ENCODE results near the gene KATNAL1. TPM values are rescaled to one million over a fixed set of nuclear protein-coding genes. Genes with fewer than 3 reads are reported as not detected.

Gene KATNAL1
- polyA plus RNA-seq, 1 of the 3 experiments (the other 2 are of a cell fraction): 5.1 TPM

- TF ChIP-seq MEF2A (IDR thresholded peaks at IDR 0.05; ENCODE audit: borderline replicate concordance, low read depth) (no peak), RCOR1 (IDR thresholded peaks at IDR 0.05; ENCODE audit: low read length) (no peak), CTCF (IDR thresholded peaks at IDR 0.05) (no peak), NFIC (IDR thresholded peaks at IDR 0.05; ENCODE audit: borderline replicate concordance) (no peak)
Observed at GRCh38 chr13:30323524-30323923, 16.2 kb upstream of the KATNAL1 start (continued).

GRCh38 chr13:30322428-30322827 is 15.1 kb upstream of the KATNAL1 start:
- no peak overlapping the region for H3K9ac ChIP-seq
- CTCF ChIA-PET: interaction anchor here (0.9 to 1.4 kb wide), 3 partner anchors 15 to 210 kb away, joined by 3 read pairs; partner anchors contain the start of gene KATNAL1
- POLR2A ChIA-PET: no interaction called here

GRCh38 chr13:30321256-30321655 is 13.9 kb upstream of the KATNAL1 start:
- ChIA-PET CTCF (interaction anchor here (1.1 to 1.4 kb wide), 2 partner anchors 14 to 189 kb away, joined by 3 read pairs; partner anchors contain the start of gene KATNAL1), POLR2A (no interaction called here)
- Histone ChIP-seq H3K4me3 (ENCODE audit: low read depth in 2 of 2, low read length in 1 of 2) (no peak overlapping the region), H3K9me2 (no peaks in the 10 kb centered on the region), H3K9ac (no peak overlapping the region), H3K36me3 (replicated peaks in 1 of 2; ENCODE audit: control insufficient read depth in 1 of 2, insufficient read depth in 2 of 2, low read length in 1 of 2) (peaks cover 0 to 2% of the 10 kb centered on the region in 2 experiments), H3F3A (replicated peaks; ENCODE audit: insufficient read depth) (no peaks in the 10 kb centered on the region), H4K20me1 (ENCODE audit: insufficient read depth) (no peaks in the 10 kb centered on the region), H3K79me2 (ENCODE audit: insufficient read depth) (no peaks in the 10 kb centered on the region), H3K9me3 (no peaks in the 10 kb centered on the region), H3K27me3 (ENCODE audit: insufficient read depth) (no peaks in the 10 kb centered on the region), H3K4me1 (ENCODE audit: control insufficient read depth in 1 of 2, insufficient read depth in 2 of 2, low read depth in 1 of 2, low read length in 1 of 2) (no peaks in the 10 kb centered on the region; a peak in 1 of 4 replicates), H3K27ac (ENCODE audit: low read depth in 2 of 2, low read length in 1 of 2) (no peak overlapping the region), H3K4me2 (no peak overlapping the region), H2AFZ (ENCODE audit: low read depth) (no peak overlapping the region)
- 100% methylated on average over 3 of the region's 3 CpGs for WGBS (ENCODE audit: low lambda C conversion rate)
- DNase-seq: no peak
- TF ChIP-seq GATA2 (CRISPR knock-in tag; IDR thresholded peaks at IDR 0.05) (no peak), JUND (IDR thresholded peaks at IDR 0.05) (no peak), RXRA (IDR thresholded peaks at IDR 0.05; ENCODE audit: borderline replicate concordance, low read depth) (no peak), IRF3 (IDR thresholded peaks at IDR 0.05; ENCODE audit: low read depth, low read length) (no peak), FOSL2 (IDR thresholded peaks at IDR 0.05; ENCODE audit: borderline replicate concordance, low read depth) (no peak), YY1 (IDR thresholded peaks at IDR 0.05; ENCODE audit: low read depth) (no peak), TCF12 (IDR thresholded peaks at IDR 0.05) (no peak), FOXJ3 (CRISPR knock-in tag; IDR thresholded peaks at IDR 0.05) (no peak), NFIC (IDR thresholded peaks at IDR 0.05; ENCODE audit: borderline replicate concordance) (no peak), TEAD4 (IDR thresholded peaks at IDR 0.05; ENCODE audit: borderline replicate concordance, insufficient read depth) (no peak), TAF1 (IDR thresholded peaks at IDR 0.05; ENCODE audit: borderline replicate concordance, low read depth, low read length) (no peak), SMC3 (IDR thresholded peaks at IDR 0.05; ENCODE audit: low read depth, low read length) (no peak), FOXM1 (IDR thresholded peaks at IDR 0.05; ENCODE audit: low read depth) (no peak), RFX5 (IDR thresholded peaks at IDR 0.05; ENCODE audit: low read length) (no peak), REST (IDR thresholded peaks at IDR 0.05; ENCODE audit: low read depth, low read length) (no peak), USF2 (IDR thresholded peaks at IDR 0.05; ENCODE audit: borderline replicate concordance, low read depth, low read length) (no peak)

More at GRCh38 chr13:30322428-30322827, 15.1 kb upstream of the KATNAL1 start:
- Histone ChIP-seq H3K27me3 (ENCODE audit: insufficient read depth) (no peaks in the 10 kb centered on the region), H3K79me2 (ENCODE audit: insufficient read depth) (no peaks in the 10 kb centered on the region), H3K4me1 (ENCODE audit: control insufficient read depth in 1 of 2, insufficient read depth in 2 of 2, low read depth in 1 of 2, low read length in 1 of 2) (no peaks in the 10 kb centered on the region; a peak in 1 of 4 replicates), H3K36me3 (replicated peaks in 1 of 2; ENCODE audit: control insufficient read depth in 1 of 2, insufficient read depth in 2 of 2, low read length in 1 of 2) (peaks cover 0 to 2% of the 10 kb centered on the region in 2 experiments), H3K27ac (ENCODE audit: low read depth in 2 of 2, low read length in 1 of 2) (no peak overlapping the region), H3K4me2 (no peak overlapping the region), H3F3A (replicated peaks; ENCODE audit: insufficient read depth) (no peaks in the 10 kb centered on the region), H3K9me2 (no peaks in the 10 kb centered on the region), H3K9me3 (no peaks in the 10 kb centered on the region), H3K4me3 (ENCODE audit: low read depth in 2 of 2, low read length in 1 of 2) (no peak overlapping the region), H4K20me1 (ENCODE audit: insufficient read depth) (no peaks in the 10 kb centered on the region), H2AFZ (ENCODE audit: low read depth) (no peak overlapping the region)
- DNase-seq: no peak
- TF ChIP-seq GABPA (IDR thresholded peaks at IDR 0.05; ENCODE audit: low read depth) (no peak), FOXJ3 (CRISPR knock-in tag; IDR thresholded peaks at IDR 0.05) (no peak), NFIC (IDR thresholded peaks at IDR 0.05; ENCODE audit: borderline replicate concordance) (no peak)
- WGBS (ENCODE audit: low lambda C conversion rate): 92% methylated on average over 7 of the region's 7 CpGs
